ENCODE data around the gene VPS18.
"Not testable (repeated sequence)": the region's sequence is repeated elsewhere in the genome, so short reads cannot be mapped to it uniquely, and the experiment has no call there.

Gene VPS18

DNA sequence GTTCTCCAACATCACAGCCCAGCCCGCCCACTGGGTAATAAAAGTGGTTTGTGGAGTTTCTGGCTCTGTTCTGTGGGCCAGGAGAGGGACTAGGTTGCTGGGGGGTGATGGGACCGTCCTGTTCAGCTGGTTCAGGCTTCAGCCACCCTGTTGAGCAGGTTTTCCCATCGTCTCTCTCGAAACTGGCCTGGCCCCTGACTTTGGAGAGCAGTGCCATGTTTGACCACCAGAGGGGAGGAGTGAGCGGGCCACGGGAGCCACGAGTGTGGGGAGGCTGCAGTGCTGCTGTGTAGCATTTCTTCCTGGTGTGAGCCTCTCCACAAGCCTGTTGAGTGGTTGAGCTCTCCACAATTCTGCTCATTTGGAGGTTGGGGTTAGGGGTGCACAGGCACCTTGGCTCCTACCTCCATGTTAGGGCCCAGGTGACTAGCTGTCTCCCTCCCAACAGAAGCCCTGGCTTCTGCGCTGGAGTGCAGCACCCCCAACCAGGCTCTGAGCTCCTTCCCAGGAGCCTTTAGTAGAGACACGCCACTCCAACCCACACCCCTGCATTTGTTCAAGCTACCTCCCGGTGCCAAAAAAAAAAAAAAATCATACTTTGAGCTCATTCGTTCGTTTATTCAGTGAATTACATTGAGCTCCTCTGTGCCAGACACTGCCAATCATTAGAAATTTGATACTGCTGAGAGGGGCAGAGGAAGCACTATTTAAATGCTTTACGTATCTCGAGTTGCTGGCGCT lies 36.5 kb upstream of the VPS18 start:
- ATAC-seq: peak; percentile 93
- no peak for TF ChIP-seq ZC3H10 (CRISPR knock-in tag; IDR thresholded peaks at IDR 0.05)

DNA sequence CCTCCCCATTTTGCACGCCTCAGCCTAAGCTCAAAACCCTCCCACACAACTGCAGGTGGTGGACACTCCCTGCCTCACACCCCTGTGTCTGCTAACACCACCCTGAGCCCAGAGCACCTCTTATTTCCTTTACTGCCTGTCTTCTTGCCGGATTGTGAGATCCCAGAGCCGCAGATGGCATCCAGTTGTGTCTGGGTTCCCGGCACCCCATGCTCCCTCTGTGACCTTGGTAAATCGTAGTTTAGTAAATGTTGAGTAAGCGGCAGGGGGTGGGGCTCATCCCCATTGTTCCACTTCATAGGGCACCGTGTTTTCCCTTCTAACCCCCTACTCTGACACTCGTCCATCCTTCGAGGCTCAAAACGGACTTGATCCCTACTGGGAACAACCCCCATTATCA lies 35.5 kb upstream of the VPS18 start:
- TF ChIP-seq OSR1 (CRISPR knock-in tag; IDR thresholded peaks at IDR 0.05) (no peak), ZNF565 (CRISPR knock-in tag; conservative IDR thresholded peaks at IDR 0.05; ENCODE audit: low read depth) (no peak), ZC3H10 (CRISPR knock-in tag; IDR thresholded peaks at IDR 0.05) (no peak)
- no peak for ATAC-seq

DNA sequence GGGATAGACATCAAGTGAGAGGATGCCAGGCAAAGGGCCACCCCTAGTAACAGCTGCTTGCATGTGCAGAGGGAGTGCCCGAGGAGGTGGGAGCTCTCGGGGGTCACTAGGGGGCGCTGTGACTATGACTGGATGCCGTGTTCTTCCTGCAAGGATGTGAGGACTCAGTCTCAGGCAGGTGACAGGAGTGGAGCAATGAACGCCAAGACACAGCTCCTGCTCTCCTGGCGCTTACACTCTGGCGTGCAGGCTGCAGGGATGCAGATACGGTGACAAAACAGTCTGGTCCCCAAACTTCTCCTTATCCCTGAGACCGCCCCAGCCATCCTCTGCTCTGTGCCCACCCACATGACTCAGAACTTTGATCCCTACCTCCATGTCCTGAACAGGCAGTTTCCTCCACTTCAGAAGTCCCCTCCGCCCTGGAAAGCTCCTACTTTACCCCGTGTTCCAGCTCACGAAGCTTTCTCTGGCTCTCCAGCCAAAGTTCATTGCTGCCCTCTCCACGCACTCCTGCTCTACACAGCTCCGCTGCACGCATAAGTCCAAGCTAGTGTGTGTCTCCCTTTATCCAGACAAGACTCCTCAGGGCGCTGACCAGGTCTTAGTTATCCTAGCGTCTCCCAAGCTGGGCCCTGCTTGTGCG lies 34.9 kb upstream of the VPS18 start:
- no peak for TF ChIP-seq ARNTL (CRISPR knock-in tag; IDR thresholded peaks at IDR 0.05; ENCODE audit: borderline replicate concordance, low read depth)
- TF ChIP-seq CSDC2 (CRISPR knock-in tag; IDR thresholded peaks at IDR 0.05): no peak
- TF ChIP-seq ISL1 (CRISPR knock-in tag; IDR thresholded peaks at IDR 0.05): no peak
- no peak for TF ChIP-seq PPARA (CRISPR knock-in tag; IDR thresholded peaks at IDR 0.05; ENCODE audit: borderline replicate concordance)
- TF ChIP-seq, protein P1, sequence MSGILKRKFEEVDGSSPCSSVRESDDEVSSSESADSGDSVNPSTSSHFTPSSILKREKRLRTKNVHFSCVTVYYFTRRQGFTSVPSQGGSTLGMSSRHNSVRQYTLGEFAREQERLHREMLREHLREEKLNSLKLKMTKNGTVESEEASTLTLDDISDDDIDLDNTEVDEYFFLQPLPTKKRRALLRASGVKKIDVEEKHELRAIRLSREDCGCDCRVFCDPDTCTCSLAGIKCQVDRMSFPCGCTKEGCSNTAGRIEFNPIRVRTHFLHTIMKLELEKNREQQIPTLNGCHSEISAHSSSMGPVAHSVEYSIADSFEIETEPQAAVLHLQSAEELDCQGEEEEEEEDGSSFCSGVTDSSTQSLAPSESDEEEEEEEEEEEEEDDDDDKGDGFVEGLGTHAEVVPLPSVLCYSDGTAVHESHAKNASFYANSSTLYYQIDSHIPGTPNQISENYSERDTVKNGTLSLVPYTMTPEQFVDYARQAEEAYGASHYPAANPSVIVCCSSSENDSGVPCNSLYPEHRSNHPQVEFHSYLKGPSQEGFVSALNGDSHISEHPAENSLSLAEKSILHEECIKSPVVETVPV (CRISPR knock-in tag; IDR thresholded peaks at IDR 0.05): no peak
- TF ChIP-seq GLIS3 (CRISPR knock-in tag; IDR thresholded peaks at IDR 0.05): no peak
- no peak for TF ChIP-seq SNAI2 (CRISPR knock-in tag; IDR thresholded peaks at IDR 0.05)
- TF ChIP-seq ZNF565 (CRISPR knock-in tag; conservative IDR thresholded peaks at IDR 0.05; ENCODE audit: low read depth): no peak
- TF ChIP-seq PATZ1 (CRISPR knock-in tag; IDR thresholded peaks at IDR 0.05; ENCODE audit: borderline replicate concordance): no peak
- no peak for TF ChIP-seq TOX (CRISPR knock-in tag; IDR thresholded peaks at IDR 0.05; ENCODE audit: borderline replicate concordance)
- no peak for TF ChIP-seq ZFP3 (CRISPR knock-in tag; IDR thresholded peaks at IDR 0.05)
- no peak for TF ChIP-seq TSHZ2 (CRISPR knock-in tag; IDR thresholded peaks at IDR 0.05)
- TF ChIP-seq TCF4 (CRISPR knock-in tag; IDR thresholded peaks at IDR 0.05; ENCODE audit: borderline replicate concordance): no peak
- no peak for TF ChIP-seq ZC3H10 (CRISPR knock-in tag; IDR thresholded peaks at IDR 0.05)
- TF ChIP-seq CREB5 (CRISPR knock-in tag; IDR thresholded peaks at IDR 0.05; ENCODE audit: low read depth): no peak
- TF ChIP-seq, protein P2, sequence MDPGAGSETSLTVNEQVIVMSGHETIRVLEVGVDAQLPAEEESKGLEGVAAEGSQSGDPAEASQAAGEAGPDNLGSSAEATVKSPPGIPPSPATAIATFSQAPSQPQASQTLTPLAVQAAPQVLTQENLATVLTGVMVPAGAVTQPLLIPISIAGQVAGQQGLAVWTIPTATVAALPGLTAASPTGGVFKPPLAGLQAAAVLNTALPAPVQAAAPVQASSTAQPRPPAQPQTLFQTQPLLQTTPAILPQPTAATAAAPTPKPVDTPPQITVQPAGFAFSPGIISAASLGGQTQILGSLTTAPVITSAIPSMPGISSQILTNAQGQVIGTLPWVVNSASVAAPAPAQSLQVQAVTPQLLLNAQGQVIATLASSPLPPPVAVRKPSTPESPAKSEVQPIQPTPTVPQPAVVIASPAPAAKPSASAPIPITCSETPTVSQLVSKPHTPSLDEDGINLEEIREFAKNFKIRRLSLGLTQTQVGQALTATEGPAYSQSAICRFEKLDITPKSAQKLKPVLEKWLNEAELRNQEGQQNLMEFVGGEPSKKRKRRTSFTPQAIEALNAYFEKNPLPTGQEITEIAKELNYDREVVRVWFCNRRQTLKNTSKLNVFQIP (CRISPR knock-in tag; IDR thresholded peaks at IDR 0.05; ENCODE audit: borderline replicate concordance, low read depth): no peak
- TF ChIP-seq OSR1 (CRISPR knock-in tag; IDR thresholded peaks at IDR 0.05): no peak
- ATAC-seq: peak; percentile 91

- not testable (repeated sequence) for ATAC-seq
Observed at GRCh38 chr15:40861147-40861546, 33.1 kb upstream of the VPS18 start.

All from SK-N-SH treated with all-trans-retinoic acid at 6 μM for 48 hours (cell line).